GM12878 (cell line): ENCODE data around the gene BARX2. TPM values are rescaled to one million over a fixed set of nuclear protein-coding genes. Genes with fewer than 3 reads are reported as not detected.

Experiments
- ATAC-seq: fragments of 200-7000 bp; cut with Tn5 transposase; 3 replicates; pipeline ENCODE4 v1.9.1; 2020; ENCODE audit warnings: mild to moderate bottlenecking, moderate library complexity
- BruUV-seq: library from RNA; stranded (reverse); fragments of 400-500 nt; replicated peaks from 2 replicates; lab custom pipeline; 2021; lab: Mats Ljungman, UMichigan
- CTCF ChIA-PET: fragments of 300-600 bp; sonication (Branson Sonifier 250); formaldehyde crosslinking; extraction: SDS; loops from one replicate; lab custom pipeline; 2021; ENCODE audit warnings: inconsistent platforms; lab: Yijun Ruan, JAX
- POLR2A ChIA-PET: fragments of 350-600 bp; formaldehyde crosslinking; extraction: SDS; loops from one replicate; lab custom pipeline; 2021; ENCODE audit warnings: inconsistent platforms; lab: Charles Lee
- RAD21 ChIA-PET: fragments of 300-600 bp; sonication (Branson Sonifier 250); formaldehyde crosslinking; loops from one replicate; lab custom pipeline; 2023; ENCODE audit warnings: antibody characterized with exemption; ENCODE audit not compliant: unreplicated experiment; lab: Charles Lee
- SMC1A ChIA-PET: fragments of 300-600 bp; sonication (Branson Sonifier 250); formaldehyde crosslinking; loops from one replicate; lab custom pipeline; 2023; ENCODE audit not compliant: unreplicated experiment, uncharacterized antibody; lab: Charles Lee
- DNase-seq: peaks from one replicate; pipeline ENCODE4 v3.0.0-alpha.2; 2011; ENCODE audit warnings: low read depth, low spot score
- FAIRE-seq: peaks from 3 replicates; lab custom pipeline; 2011; peaks lifted over from hg19 to GRCh38; lab: Jason Lieb, UNC
- H2AFZ ChIP-seq: 2 replicates; pipeline ENCODE4 v1.6.0; 2011; ENCODE audit warnings: low read depth, low read length, control low read depth; ENCODE audit not compliant: control insufficient read depth
- H3K27ac ChIP-seq: 2 replicates; pipeline ENCODE4 v1.5.1; 2011; ENCODE audit warnings: control low read depth; ENCODE audit not compliant: control insufficient read depth, insufficient read depth
- H3K27me3 ChIP-seq, 2 experiments: replicated peaks in 1 of 2; 2 replicates each; pipeline versions ENCODE4 v1.6.0 to v1.6.1; 2011; ENCODE audit warnings: low read length in 1 of 2; ENCODE audit not compliant: control insufficient read depth in 2 of 2, insufficient read depth in 2 of 2
- H3K36me3 ChIP-seq, 2 experiments: 2 replicates each; pipeline ENCODE4 v1.5.1; 2011; ENCODE audit warnings: low read length in 1 of 2; ENCODE audit not compliant: control insufficient read depth in 2 of 2, insufficient read depth in 2 of 2
- H3K4me1 ChIP-seq: 2 replicates; pipeline ENCODE4 v1.6.1; 2011; ENCODE audit warnings: mild to moderate bottlenecking, low read length, moderate library complexity, mixed read lengths; ENCODE audit not compliant: control insufficient read depth, insufficient read depth
- H3K4me2 ChIP-seq: 2 replicates; pipeline ENCODE4 v1.6.0; 2011; ENCODE audit warnings: control low read depth; ENCODE audit not compliant: control insufficient read depth, insufficient read depth
- H3K4me3 ChIP-seq: fragments of 200-600 bp; sonication (generic); 2 replicates; pipeline ENCODE4 v1.5.1; 2016
- H3K79me2 ChIP-seq: 2 replicates; pipeline ENCODE4 v1.6.0; 2011; ENCODE audit warnings: low read length; ENCODE audit not compliant: control insufficient read depth, insufficient read depth
- H3K9ac ChIP-seq: 2 replicates; pipeline ENCODE4 v1.8.0; 2011; ENCODE audit warnings: low read length, control low read depth, mixed read lengths; ENCODE audit not compliant: control insufficient read depth, insufficient read depth
- H3K9me3 ChIP-seq: replicated peaks from 3 replicates; pipeline ENCODE4 v1.5.1; 2011; ENCODE audit warnings: mild to moderate bottlenecking, low read length; ENCODE audit not compliant: control insufficient read depth, insufficient read depth
- H4K20me1 ChIP-seq: 2 replicates; pipeline ENCODE4 v1.6.0; 2011; ENCODE audit not compliant: control insufficient read depth, insufficient read depth
- CEBPB ChIP-seq, 2 experiments: fragments of 150-350 bp in 1 of 2; IDR thresholded peaks; 2 replicates each; pipeline ENCODE4 v1.6.1; 2012 to 2014; ENCODE audit warnings: low read depth in 2 of 2, low read length in 2 of 2, borderline replicate concordance in 1 of 2, inconsistent platforms in 1 of 2
- E2F4 ChIP-seq: IDR thresholded peaks from 2 replicates; pipeline ENCODE4 v1.6.1; 2012; ENCODE audit warnings: low read depth, low read length, improper control_type of control experiment
- ETV6 ChIP-seq, 2 experiments: fragments of 450-650 bp in 1 of 2; IDR thresholded peaks in 1 of 2; conservative IDR thresholded peaks in 1 of 2; 2 replicates each; pipeline ENCODE4 v1.6.1; 2014; ENCODE audit warnings: antibody characterized with exemption in 1 of 2, borderline replicate concordance in 1 of 2, low read depth in 1 of 2, mild to moderate bottlenecking in 1 of 2, moderate library complexity in 1 of 2
- IKZF1 ChIP-seq: fragments of 450-650 bp; conservative IDR thresholded peaks from 2 replicates; pipeline ENCODE4 v1.6.1; 2017; ENCODE audit warnings: antibody characterized with exemption, mild to moderate bottlenecking
- LARP7 ChIP-seq: fragments of 450-650 bp; IDR thresholded peaks from 2 replicates; pipeline ENCODE4 v1.6.1; 2017; ENCODE audit warnings: mild to moderate bottlenecking
- MLLT1 ChIP-seq: fragments of 450-650 bp; IDR thresholded peaks from 2 replicates; pipeline ENCODE4 v1.6.1; 2016; ENCODE audit warnings: mild to moderate bottlenecking
- MYB ChIP-seq: fragments of 150-350 bp; IDR thresholded peaks from 2 replicates; pipeline ENCODE4 v1.6.1; 2014; ENCODE audit warnings: mild to moderate bottlenecking, low read depth, low read length, borderline replicate concordance
- NFIC ChIP-seq: IDR thresholded peaks from 2 replicates; pipeline ENCODE4 v1.6.1; 2012; ENCODE audit warnings: low read depth, mild to moderate bottlenecking, inconsistent platforms, low read length, moderate library complexity
- PKNOX1 ChIP-seq: fragments of 450-650 bp; IDR thresholded peaks from 2 replicates; pipeline ENCODE4 v1.6.1; 2016; ENCODE audit warnings: mild to moderate bottlenecking
- POLR2A ChIP-seq: IDR thresholded peaks from 2 replicates; pipeline ENCODE4 v1.6.1; 2011; ENCODE audit warnings: low read depth, mild to moderate bottlenecking, low read length
- SUPT20H ChIP-seq: IDR thresholded peaks from 2 replicates; pipeline ENCODE4 v1.6.1; 2011; ENCODE audit warnings: low read depth, mild to moderate bottlenecking, low read length, moderate library complexity, borderline replicate concordance; ENCODE audit not compliant: control insufficient read depth
- YY1 ChIP-seq: IDR thresholded peaks from 2 replicates; pipeline ENCODE4 v1.6.1; 2011; ENCODE audit warnings: low read depth, mild to moderate bottlenecking, low read length
- ZBED1 ChIP-seq: IDR thresholded peaks from 2 replicates; pipeline ENCODE4 v1.6.1; 2016; ENCODE audit warnings: borderline replicate concordance
- ZNF207 ChIP-seq: fragments of 450-650 bp; IDR thresholded peaks from 2 replicates; pipeline ENCODE4 v1.6.1; 2014; ENCODE audit warnings: antibody characterized with exemption, mild to moderate bottlenecking, borderline replicate concordance
- ZNF217 ChIP-seq: fragments of 450-650 bp; IDR thresholded peaks from 2 replicates; pipeline ENCODE4 v1.6.1; 2017; ENCODE audit warnings: antibody characterized with exemption, mild to moderate bottlenecking
- ZNF274 ChIP-seq: IDR thresholded peaks from one replicate; pipeline ENCODE4 v1.8.0; 2011; ENCODE audit not compliant: insufficient read length, insufficient read depth
- WGBS: methylation state at CpG from one replicate; pipeline ENCODE4 v1.1.6; 2016; ENCODE audit warnings: low lambda C conversion rate; ENCODE audit not compliant: insufficient replicate concordance, insufficient coverage; ENCODE audit errors: missing lambda C conversion rate; 5-methylcytosine and 5-hydroxymethylcytosine counted together
- in situ Hi-C: fragments of 300-500 bp; cut with MboI; formaldehyde crosslinking; loops from 9 replicates; pipeline ENCODE4 v1.14.3; 2018; ENCODE audit warnings: mixed read lengths
- intact Hi-C: fragments of 100-400 bp; cut with micrococcal nuclease; formaldehyde crosslinking; loops from one replicate; pipeline ENCODE4 v1.14.2; 2022; ENCODE audit not compliant: unreplicated experiment
- polyA plus RNA-seq, 11 experiments: library from polyadenylated mRNA; depleted of rRNA in 4 of 11; unstranded in 6 of 11; stranded (reverse) in 5 of 11; fragments of >200 nt; fragmentation: Nextera tagmentation in 4 of 11; fragmentation: Illumina TruSeq in 1 of 11; extraction: Ambion mirVana in 4 of 11; extraction: Trizol in 1 of 11; gene quantifications; 1 replicate in 1 of 11; 2 replicates in 10 of 11; pipeline versions ENCODE4 v1.2.1 to v1.2.3, GENCODE V29; 2011 to 2016; ENCODE audit warnings: inconsistent platforms in 2 of 11, missing spikeins in 2 of 11, low read depth in 1 of 11
- total RNA-seq, 4 experiments: library from RNA; depleted of rRNA in 3 of 4; stranded (reverse); fragments of >200 nt in 3 of 4; fragmentation: Illumina TruSeq in 1 of 4; extraction: Trizol in 1 of 4; gene quantifications; 2 replicates each; pipeline versions ENCODE4 v1.2.1 to v1.2.3, GENCODE V29; 2013 to 2021

The BARX2 gene
- total and polyA plus RNA-seq, 10 of the 15 experiments (the other 5 are each of a cell fraction or from before 2014, with no cell fraction given): 0.07 to 0.84 TPM; not detected in 8

GRCh38 chr11:129384415-129384814 lies 8.8 kb downstream of the BARX2 start:
- no TSS peak for BruUV-seq
- Histone ChIP-seq H3K4me1 (no peaks in the 10 kb centered on the region), H3K9me3 (no peaks in the 10 kb centered on the region), H3K4me2 (no peak overlapping the region), H4K20me1 (no peaks in the 10 kb centered on the region), H3K36me3 (no peaks in the 10 kb centered on the region), H3K9ac (no peak overlapping the region), H3K79me2 (no peaks in the 10 kb centered on the region), H3K4me3 (no peak overlapping the region), H2AFZ (no peak overlapping the region), H3K27ac (no peak overlapping the region), H3K27me3 (peaks cover 0 to 3% of the 10 kb centered on the region in 2 experiments; a peak in 3 of 4 replicates)
- ChIA-PET SMC1A (no interaction called here), RAD21 (no interaction called here), POLR2A (no interaction called here), CTCF (interaction anchor here (0.6 to 1.1 kb wide), 3 partner anchors 10 to 14 kb away, joined by 3 to 5 read pairs (median 4); no protein-coding TSS in a partner anchor)
- 11% methylated on average over 3 of the region's 3 CpGs for WGBS
- no peak for ATAC-seq
- no peak for DNase-seq
- intact Hi-C loops: no loop called here
- TF ChIP-seq MYB (no peak), PKNOX1 (no peak), ETV6 (conservative IDR thresholded peaks at IDR 0.05 in 1 of 2, IDR thresholded peaks at IDR 0.05 in 1 of 2; ENCODE audit: borderline replicate concordance in 1 of 2, low read depth in 1 of 2) (no peak), E2F4 (no peak), ZBED1 (no peak), MLLT1 (no peak), NFIC (no peak), POLR2A (no peak), IKZF1 (no peak), ZNF217 (no peak), YY1 (no peak), ZNF207 (no peak), ZNF274 (no peak), LARP7 (no peak), SUPT20H (no peak), CEBPB (IDR thresholded peaks at IDR 0.05; ENCODE audit: borderline replicate concordance in 1 of 2, low read depth in 2 of 2, low read length in 2 of 2) (no peak)
- in situ Hi-C loops: no loop called here
- FAIRE-seq: no peak
